BLaER1 (cell line): ENCODE measurements around the gene PAX6.

Source experiments
- H3K27ac ChIP-seq: shearing (Covaris generic); formaldehyde crosslinking; 2 replicates; pipeline ENCODE4 v1.8.1; 2022
- H3K27me3 ChIP-seq: shearing (Covaris generic); formaldehyde crosslinking; 2 replicates; pipeline ENCODE4 v1.8.1; 2022
- H3K36me3 ChIP-seq: shearing (Covaris generic); formaldehyde crosslinking; 2 replicates; pipeline ENCODE4 v1.8.1; 2022
- H3K4me1 ChIP-seq: shearing (Covaris generic); formaldehyde crosslinking; 2 replicates; pipeline ENCODE4 v1.8.1; 2022
- H3K4me2 ChIP-seq: shearing (Covaris generic); formaldehyde crosslinking; 2 replicates; pipeline ENCODE4 v1.8.1; 2022
- H3K4me3 ChIP-seq: shearing (Covaris generic); formaldehyde crosslinking; 2 replicates; pipeline ENCODE4 v1.8.1; 2022
- H3K9ac ChIP-seq: shearing (Covaris generic); formaldehyde crosslinking; 2 replicates; pipeline ENCODE4 v1.8.1; 2022
- H3K9me3 ChIP-seq: shearing (Covaris generic); formaldehyde crosslinking; 2 replicates; pipeline ENCODE4 v1.8.1; 2022
- H4K20me1 ChIP-seq: shearing (Covaris generic); formaldehyde crosslinking; 2 replicates; pipeline ENCODE4 v1.8.1; 2022
- Cebpa-rat ChIP-seq: shearing (Covaris generic); IDR thresholded peaks from 2 replicates; pipeline ENCODE4 v1.8.1; 2022

PAX6 gene

DNA sequence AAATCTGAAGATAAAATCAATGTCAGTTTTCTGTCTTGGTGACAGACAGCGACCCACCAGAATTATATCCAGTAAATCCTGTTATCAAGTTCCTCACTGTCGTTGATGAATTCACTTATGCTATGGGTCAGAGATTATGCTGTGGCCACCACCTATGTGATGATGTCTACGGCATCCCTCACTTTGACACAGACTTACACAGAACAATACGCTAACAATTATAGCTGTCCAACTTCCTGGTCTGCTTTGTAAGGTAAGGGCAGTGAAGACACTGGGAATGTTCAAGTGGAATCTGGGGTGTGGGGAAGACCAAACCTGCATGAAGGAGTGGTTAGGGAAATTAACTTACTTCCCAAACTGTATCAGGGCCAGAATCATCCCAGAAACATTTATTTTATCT lies 19.3 kb upstream of the PAX6 start:
- Histone ChIP-seq H3K36me3 (no peaks in the 10 kb centered on the region), H3K4me1 (no peaks in the 10 kb centered on the region), H3K9ac (no peak overlapping the region), H3K4me2 (no peak overlapping the region), H3K27ac (no peak overlapping the region), H3K4me3 (no peak overlapping the region), H3K27me3 (peaks cover 29% of the 10 kb centered on the region), H4K20me1 (no peaks in the 10 kb centered on the region; the same call in 1 of the 2 replicates), H3K9me3 (peaks cover 19% of the 10 kb centered on the region)
- no peak for TF ChIP-seq Cebpa-rat

DNA sequence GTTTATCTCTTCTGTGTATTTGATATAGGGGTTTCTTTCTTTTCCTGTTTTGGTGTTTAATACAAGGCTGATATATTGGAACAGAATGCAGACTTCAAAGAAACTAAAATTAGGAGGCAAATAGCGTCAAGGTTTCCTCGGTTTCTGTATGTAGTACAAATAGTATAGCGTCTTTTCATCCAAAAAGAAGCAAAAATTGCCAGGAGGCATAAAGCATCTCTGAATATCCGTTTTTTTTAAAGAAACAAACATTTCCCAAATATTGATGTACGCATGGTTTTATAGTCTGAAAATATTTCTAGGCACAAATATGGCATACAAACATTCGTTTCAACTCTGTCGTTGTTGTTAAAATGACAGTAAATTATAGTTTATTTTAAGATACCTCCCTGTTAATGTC lies 17.1 kb upstream of the PAX6 start:
- H3K27me3 ChIP-seq, result peaks cover 51% of the 10 kb centered on the region

DNA sequence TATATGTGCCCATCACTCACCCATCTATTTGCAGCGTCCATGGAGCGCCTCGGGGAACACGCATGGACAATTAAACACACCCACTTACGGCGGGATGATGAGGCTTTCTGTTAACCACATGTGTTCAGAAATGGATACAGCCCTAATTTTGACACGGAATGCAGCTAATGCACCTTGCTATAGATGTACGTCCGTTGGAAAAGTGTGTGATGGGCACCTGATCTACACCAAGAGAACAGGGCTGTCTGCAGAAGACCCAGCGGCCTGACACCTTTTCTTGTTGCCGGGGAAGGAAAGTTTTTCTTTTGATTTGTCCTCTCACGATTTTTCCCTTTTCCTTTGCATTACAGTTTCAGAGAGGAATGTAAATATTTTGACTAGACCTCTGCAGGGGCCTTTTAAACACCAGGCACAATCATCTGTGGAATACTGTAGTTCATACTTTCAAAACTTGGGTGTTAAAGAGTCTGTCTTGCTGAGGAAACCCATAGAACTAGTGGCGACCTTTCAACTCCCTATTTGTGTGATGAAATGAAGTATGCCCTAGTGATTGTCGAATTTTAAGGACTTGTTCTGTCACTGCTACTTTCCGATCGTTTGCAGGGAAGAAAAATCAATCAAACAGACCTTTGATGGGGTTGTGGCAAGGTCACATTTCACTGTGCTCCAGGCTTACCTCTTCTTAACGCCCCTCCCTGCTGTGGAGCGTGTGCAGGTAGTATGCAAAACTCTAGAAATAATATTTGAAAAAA lies 16.5 kb upstream of the PAX6 start:
- no peak for TF ChIP-seq Cebpa-rat
- Histone ChIP-seq H3K27ac (no peak overlapping the region), H3K9me3 (peaks cover 46% of the 10 kb centered on the region), H3K4me3 (no peak overlapping the region), H3K27me3 (peaks cover 57% of the 10 kb centered on the region), H4K20me1 (peaks cover 10% of the 10 kb centered on the region; the same call in 1 of the 2 replicates), H3K4me1 (no peaks in the 10 kb centered on the region), H3K36me3 (no peaks in the 10 kb centered on the region), H3K9ac (no peak overlapping the region), H3K4me2 (no peak overlapping the region)

More for the DNA sequence above, 17.1 kb upstream of the PAX6 start:
- Histone ChIP-seq H3K4me2 (no peak overlapping the region), H3K9me3 (peaks cover 40% of the 10 kb centered on the region), H3K36me3 (no peaks in the 10 kb centered on the region), H3K4me1 (no peaks in the 10 kb centered on the region), H3K27ac (no peak overlapping the region), H3K9ac (no peak overlapping the region), H3K4me3 (no peak overlapping the region), H4K20me1 (peaks cover 8% of the 10 kb centered on the region; the same call in 1 of the 2 replicates)
- TF ChIP-seq Cebpa-rat, result no peak

DNA sequence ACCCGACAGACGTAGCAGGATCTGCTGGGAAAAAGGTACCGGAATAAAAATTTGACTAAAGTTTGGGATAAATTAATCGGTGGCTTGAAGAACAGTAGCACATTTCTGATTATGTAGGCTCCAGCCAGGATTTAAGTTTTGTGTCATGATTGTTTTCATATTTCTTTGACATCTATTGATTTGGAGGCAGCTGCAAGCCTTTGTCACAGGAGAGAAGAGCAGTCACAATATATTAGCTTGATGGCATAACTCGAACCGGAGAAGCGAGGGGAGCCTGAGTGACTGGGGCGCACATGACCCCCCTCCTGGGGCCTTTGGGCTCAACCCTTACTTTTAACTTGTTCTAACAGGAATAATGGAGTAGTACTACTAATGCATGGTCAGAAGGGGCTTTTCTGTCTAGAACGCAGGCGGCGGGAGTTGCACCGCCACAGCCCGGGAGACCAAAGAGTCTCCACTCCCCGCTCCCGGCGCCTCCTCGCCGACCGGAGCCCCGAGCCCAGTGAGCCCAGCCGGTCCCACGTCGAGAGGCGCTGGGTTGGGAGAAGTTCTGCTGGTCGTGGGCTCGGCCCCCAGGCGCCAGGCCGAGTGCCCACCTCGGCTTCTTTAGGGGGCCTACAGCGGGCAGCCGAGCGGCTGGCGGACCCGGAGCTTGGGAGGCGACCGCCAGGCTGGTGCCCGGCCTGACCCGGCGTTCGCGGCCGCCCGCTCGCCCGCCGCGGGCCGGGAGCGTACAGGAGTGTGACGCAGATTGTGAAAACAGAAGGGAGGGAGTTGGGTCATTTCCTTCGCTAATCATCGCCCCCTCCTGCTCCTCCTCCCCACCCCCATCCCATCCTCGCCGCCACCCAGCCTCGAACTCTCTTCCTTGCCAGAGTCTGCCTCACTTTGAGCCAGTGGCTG lies 15.7 kb upstream of the PAX6 start:
- Histone ChIP-seq H3K4me3 (no peak overlapping the region), H3K4me2 (no peak overlapping the region), H3K27me3 (peaks cover 65% of the 10 kb centered on the region)

DNA sequence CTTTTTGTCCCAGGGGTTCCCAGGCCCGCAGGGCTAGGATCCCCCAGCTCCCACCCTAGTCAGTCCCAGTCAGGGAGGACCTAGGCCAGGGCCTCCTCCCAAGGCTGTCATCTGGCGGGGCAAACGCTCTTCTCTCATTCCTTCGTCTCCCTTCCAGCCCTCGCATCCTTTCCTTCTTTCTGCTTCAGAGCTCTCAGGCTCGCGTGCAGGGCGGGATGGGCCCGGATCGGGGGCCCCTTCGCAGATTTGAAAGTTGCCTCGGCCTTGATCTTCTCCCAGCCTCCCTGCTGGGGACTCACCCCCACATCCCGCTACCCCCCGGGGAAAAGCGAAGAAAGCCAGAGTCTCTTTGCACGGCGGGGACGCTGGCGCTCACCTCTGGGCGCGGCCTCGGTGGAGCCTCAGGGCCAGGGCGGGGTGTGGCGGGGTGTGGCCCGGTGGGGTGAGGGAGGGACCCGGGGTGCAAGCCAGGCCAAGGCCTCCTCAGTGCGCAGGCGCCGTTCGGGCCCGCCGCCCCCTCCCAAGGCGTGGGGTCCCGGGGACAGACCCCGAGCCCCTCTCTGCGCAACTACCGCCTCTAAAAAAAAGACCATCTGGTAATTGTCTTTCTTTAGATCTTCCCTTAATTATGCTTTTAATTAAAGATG lies 14.8 kb upstream of the PAX6 start:
- Histone ChIP-seq H3K9me3 (peaks cover 49% of the 10 kb centered on the region), H3K36me3 (no peaks in the 10 kb centered on the region), H3K9ac (no peak overlapping the region), H3K27ac (no peak overlapping the region), H3K4me3 (no peak overlapping the region; the same call in 1 of the 2 replicates), H3K27me3 (peaks cover 74% of the 10 kb centered on the region), H3K4me2 (no peak overlapping the region), H4K20me1 (peaks cover 10% of the 10 kb centered on the region; the same call in 1 of the 2 replicates), H3K4me1 (no peaks in the 10 kb centered on the region)
- no peak for TF ChIP-seq Cebpa-rat

More for the DNA sequence above, 15.7 kb upstream of the PAX6 start:
- no peaks in the 10 kb centered on the region for H3K4me1 ChIP-seq
- no peak overlapping the region for H3K27ac ChIP-seq
- TF ChIP-seq Cebpa-rat, result no peak
- peaks cover 49% of the 10 kb centered on the region for H3K9me3 ChIP-seq
- H3K9ac ChIP-seq, result no peak overlapping the region
- H3K36me3 ChIP-seq, result no peaks in the 10 kb centered on the region
- H4K20me1 ChIP-seq, result peaks cover 10% of the 10 kb centered on the region; the same call in 1 of the 2 replicates

DNA sequence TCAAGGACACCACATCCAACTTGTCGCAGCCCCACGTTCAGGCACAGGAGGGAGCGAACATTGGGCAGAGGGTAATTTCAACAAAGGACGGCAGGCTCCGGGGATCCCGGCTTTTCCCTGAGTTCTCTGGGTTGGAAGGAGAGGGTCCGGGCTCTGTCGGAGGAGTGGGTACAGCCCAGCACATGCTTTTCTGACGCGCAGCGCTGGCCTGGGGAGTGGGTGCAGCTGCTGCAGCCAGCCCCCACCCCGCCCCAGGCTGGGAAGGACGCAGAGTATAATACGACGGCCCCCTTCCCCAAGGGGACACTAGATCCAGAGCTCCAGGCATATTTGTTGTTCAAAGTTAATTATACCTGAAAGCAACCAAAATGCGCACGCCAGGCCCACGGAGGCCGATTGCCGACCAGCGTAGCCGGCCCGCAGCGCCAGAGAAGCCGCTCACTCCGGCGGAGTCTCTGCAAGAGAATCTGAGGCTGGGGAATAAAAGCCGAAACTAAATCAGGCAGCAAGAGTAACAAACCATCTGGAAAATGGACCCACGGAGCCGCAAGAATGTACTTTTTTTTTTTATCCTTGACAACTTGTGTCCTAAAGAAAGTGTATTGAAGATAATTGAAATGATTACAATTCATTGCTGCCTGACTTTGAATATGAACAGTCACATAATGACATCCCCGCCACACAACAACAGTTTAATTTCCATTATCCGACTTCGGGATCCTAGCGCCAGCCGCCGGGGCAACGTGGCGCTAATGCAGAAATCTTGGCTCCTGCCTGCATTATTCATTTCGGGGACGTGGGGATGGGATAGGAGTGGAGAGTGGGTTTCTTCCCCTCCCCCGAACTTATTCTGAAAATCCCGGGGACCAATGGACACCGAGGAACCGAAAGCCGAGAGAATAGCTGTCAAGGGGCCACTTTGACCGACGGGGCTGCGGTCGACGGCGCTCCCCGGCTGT lies 14.0 kb upstream of the PAX6 start:
- Histone ChIP-seq H3K9ac (no peak overlapping the region), H3K4me1 (no peaks in the 10 kb centered on the region), H3K9me3 (peaks cover 55% of the 10 kb centered on the region), H3K27me3 (peaks cover 82% of the 10 kb centered on the region), H4K20me1 (peaks cover 15% of the 10 kb centered on the region; the same call in 1 of the 2 replicates), H3K4me2 (no peak overlapping the region), H3K36me3 (no peaks in the 10 kb centered on the region), H3K27ac (no peak overlapping the region), H3K4me3 (no peak overlapping the region)
- TF ChIP-seq Cebpa-rat, result no peak

DNA sequence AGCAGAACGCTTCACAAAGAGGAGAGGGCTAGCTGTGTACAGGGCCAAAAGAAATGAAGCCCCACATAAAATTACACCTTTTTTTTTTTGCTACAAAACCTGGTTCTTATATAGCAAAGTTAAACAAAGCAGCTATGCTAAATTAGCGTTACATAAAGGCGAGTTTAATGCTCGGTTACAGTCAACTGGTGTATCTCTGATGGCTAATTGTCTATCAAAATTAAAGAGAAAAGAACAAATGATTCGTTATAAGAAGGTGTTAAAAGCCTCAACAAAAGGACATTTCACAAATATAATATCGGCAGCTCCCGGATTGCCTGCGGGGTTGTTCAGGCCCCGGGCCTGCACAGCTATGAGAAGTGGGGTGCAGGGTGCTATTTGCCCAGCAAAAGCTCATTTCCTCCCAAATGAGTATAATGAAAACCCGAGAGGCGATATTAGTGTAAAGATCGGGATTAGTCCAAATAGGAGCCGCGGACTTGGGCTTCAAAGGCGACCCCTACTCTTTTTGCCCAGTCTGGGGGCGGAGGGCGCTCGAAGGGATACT lies 13.3 kb upstream of the PAX6 start:
- no peak overlapping the region for H3K9ac ChIP-seq
- no peaks in the 10 kb centered on the region for H3K4me1 ChIP-seq
- peaks cover 89% of the 10 kb centered on the region for H3K27me3 ChIP-seq
- H3K9me3 ChIP-seq, result peaks cover 63% of the 10 kb centered on the region
- no peaks in the 10 kb centered on the region for H3K36me3 ChIP-seq
- H4K20me1 ChIP-seq, result peaks cover 18% of the 10 kb centered on the region; the same call in 1 of the 2 replicates
- H3K4me2 ChIP-seq, result no peak overlapping the region
- no peak overlapping the region for H3K4me3 ChIP-seq
- H3K27ac ChIP-seq, result no peak overlapping the region
- no peak for TF ChIP-seq Cebpa-rat

DNA sequence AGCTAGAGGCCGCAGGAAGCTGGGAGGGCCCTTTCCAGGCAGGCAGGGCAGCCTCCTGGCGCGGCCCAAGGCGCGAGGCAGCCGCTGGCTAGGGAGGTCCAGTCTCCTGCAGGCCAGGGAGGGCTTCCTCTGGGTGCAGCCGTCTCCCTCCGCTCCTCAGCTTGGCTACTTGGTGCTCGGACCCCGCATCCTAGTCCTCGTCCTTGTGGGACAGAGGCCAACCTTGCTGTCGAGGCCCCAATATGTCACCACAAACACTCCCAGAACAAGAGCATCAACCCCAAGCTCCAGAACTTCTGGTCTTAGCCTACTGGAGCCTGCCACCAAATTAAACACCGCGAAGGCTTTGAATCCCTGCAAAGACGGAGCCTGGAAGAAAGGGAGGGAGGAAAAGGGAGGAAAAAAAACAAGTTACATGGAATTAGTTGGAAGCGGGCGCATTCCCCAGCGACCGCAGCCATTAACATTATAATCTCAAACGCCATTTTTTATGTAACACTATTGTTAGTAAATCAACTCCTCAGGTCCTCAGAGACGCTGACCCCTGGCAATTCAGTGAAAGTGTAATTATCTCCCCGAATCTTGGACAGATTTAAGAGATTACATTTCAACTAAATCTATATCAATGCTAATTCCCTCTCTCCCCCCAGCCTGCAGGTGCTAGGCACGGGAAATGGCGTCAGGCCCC lies 12.7 kb upstream of the PAX6 start:
- H3K9me3 ChIP-seq, result peaks cover 69% of the 10 kb centered on the region
- peaks cover 18% of the 10 kb centered on the region; the same call in 1 of the 2 replicates for H4K20me1 ChIP-seq
- no peak overlapping the region for H3K4me3 ChIP-seq
- no peak overlapping the region for H3K9ac ChIP-seq
- TF ChIP-seq Cebpa-rat, result no peak
- no peak overlapping the region for H3K27ac ChIP-seq
- H3K36me3 ChIP-seq, result no peaks in the 10 kb centered on the region
- peaks cover 95% of the 10 kb centered on the region for H3K27me3 ChIP-seq
- no peak overlapping the region for H3K4me2 ChIP-seq
- H3K4me1 ChIP-seq, result no peaks in the 10 kb centered on the region
